Sigmoid colon (tissue), 3 donors: ENCODE data around the gene GNAS-AS1.

ENCODE experiments used
- POLR2A ChIP-seq, 2 donors: fragments of 450-650 bp; IDR thresholded peaks; one replicate each; pipeline ENCODE4 v1.6.1; 2016; ENCODE audit warnings: antibody characterized with exemption in 2 of 2, mild to moderate bottlenecking in 2 of 2, moderate library complexity in 2 of 2
- TF ChIP-seq, protein P1 (sequence below), 4 experiments: fragments of 450-650 bp in 3 of 4; fragments of 200-600 bp in 1 of 4; IDR thresholded peaks; one replicate each; pipeline ENCODE4 v1.5.1; 2016 to 2019; ENCODE audit warnings: antibody characterized with exemption in 4 of 4, mild to moderate bottlenecking in 3 of 4, moderate library complexity in 2 of 4

DNA sequence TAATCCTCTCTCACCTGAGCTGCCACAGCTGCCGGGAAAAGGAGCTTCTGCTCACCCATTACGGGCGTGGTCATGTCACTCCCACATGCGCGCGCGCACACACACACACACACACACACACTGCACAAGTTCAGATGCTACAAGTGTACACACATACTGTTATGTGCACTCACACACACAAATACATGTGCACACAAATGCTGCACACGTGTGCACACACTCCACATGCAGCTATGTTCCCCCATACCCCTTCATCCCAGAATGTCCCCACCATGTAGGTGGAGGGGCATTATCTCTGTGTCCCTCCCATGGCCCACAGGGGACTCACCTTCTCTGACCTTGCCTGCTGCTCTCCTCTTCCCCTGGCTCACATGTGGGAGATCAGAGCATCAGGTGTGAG is 37.3 kb downstream of the GNAS-AS1 start:
- TF ChIP-seq, protein P1, sequence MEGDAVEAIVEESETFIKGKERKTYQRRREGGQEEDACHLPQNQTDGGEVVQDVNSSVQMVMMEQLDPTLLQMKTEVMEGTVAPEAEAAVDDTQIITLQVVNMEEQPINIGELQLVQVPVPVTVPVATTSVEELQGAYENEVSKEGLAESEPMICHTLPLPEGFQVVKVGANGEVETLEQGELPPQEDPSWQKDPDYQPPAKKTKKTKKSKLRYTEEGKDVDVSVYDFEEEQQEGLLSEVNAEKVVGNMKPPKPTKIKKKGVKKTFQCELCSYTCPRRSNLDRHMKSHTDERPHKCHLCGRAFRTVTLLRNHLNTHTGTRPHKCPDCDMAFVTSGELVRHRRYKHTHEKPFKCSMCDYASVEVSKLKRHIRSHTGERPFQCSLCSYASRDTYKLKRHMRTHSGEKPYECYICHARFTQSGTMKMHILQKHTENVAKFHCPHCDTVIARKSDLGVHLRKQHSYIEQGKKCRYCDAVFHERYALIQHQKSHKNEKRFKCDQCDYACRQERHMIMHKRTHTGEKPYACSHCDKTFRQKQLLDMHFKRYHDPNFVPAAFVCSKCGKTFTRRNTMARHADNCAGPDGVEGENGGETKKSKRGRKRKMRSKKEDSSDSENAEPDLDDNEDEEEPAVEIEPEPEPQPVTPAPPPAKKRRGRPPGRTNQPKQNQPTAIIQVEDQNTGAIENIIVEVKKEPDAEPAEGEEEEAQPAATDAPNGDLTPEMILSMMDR (IDR thresholded peaks at IDR 0.05): no peak
- no peak for TF ChIP-seq POLR2A (IDR thresholded peaks at IDR 0.05)
